Loucy (cell line): ENCODE results near the gene ENTREP3.

Experiments used
- H2AFZ ChIP-seq: fragments of 200-600 bp; sonication (generic); 2 replicates; pipeline ENCODE4 v1.6.0; 2016; ENCODE audit warnings: antibody characterized with exemption, mild to moderate bottlenecking, low read length, moderate library complexity
- H3F3A ChIP-seq: fragments of 200-600 bp; 2 replicates; pipeline ENCODE4 v1.6.0; 2016; ENCODE audit warnings: antibody characterized with exemption, low read depth, mild to moderate bottlenecking
- H3K27me3 ChIP-seq: fragments of 200-600 bp; sonication (generic); 2 replicates; pipeline ENCODE4 v1.6.1; 2014; ENCODE audit warnings: low read length, mild to moderate bottlenecking; ENCODE audit not compliant: insufficient read depth, poor library complexity, severe bottlenecking
- H3K36me3 ChIP-seq: fragments of 200-600 bp; sonication (generic); 2 replicates; pipeline ENCODE4 v1.6.1; 2016; ENCODE audit warnings: low read length; ENCODE audit not compliant: insufficient read depth
- H3K4me1 ChIP-seq: fragments of 200-600 bp; sonication (generic); 2 replicates; pipeline ENCODE4 v1.5.1; 2014; ENCODE audit warnings: low read length, mild to moderate bottlenecking; ENCODE audit not compliant: insufficient read depth, poor library complexity, severe bottlenecking
- H3K4me2 ChIP-seq: fragments of 200-600 bp; sonication (generic); 2 replicates; pipeline ENCODE4 v1.6.0; 2014; ENCODE audit warnings: antibody characterized with exemption, low read length, low read depth, mild to moderate bottlenecking; ENCODE audit not compliant: poor library complexity, severe bottlenecking
- H3K4me3 ChIP-seq: fragments of 200-600 bp; sonication (generic); 2 replicates; pipeline ENCODE4 v1.5.1; 2014; ENCODE audit warnings: low read length, mild to moderate bottlenecking, mixed read lengths; ENCODE audit not compliant: poor library complexity, severe bottlenecking
- H3K79me2 ChIP-seq: fragments of 200-600 bp; sonication (generic); 2 replicates; pipeline ENCODE4 v1.6.1; 2014; ENCODE audit warnings: low read length; ENCODE audit not compliant: insufficient read depth
- H3K9ac ChIP-seq: fragments of 200-600 bp; sonication (generic); 2 replicates; pipeline ENCODE4 v1.6.0; 2014; ENCODE audit warnings: mild to moderate bottlenecking, low read depth, low read length, moderate library complexity; ENCODE audit not compliant: poor library complexity, severe bottlenecking
- H3K9me2 ChIP-seq: fragments of 200-600 bp; sonication (generic); replicated peaks from 2 replicates; pipeline ENCODE4 v1.6.1; 2016; ENCODE audit warnings: low read depth, low read length, mixed read lengths
- H3K9me3 ChIP-seq: fragments of 200-600 bp; sonication (generic); 2 replicates; pipeline ENCODE4 v1.6.1; 2014; ENCODE audit warnings: mild to moderate bottlenecking, antibody characterized with exemption, low read length, low read depth; ENCODE audit not compliant: insufficient read depth
- H4K20me1 ChIP-seq: fragments of 200-600 bp; sonication (generic); 2 replicates; pipeline ENCODE4 v1.6.0; 2014; ENCODE audit warnings: antibody characterized with exemption, low read length, mild to moderate bottlenecking; ENCODE audit not compliant: insufficient read depth, poor library complexity, severe bottlenecking
- CTCF ChIP-seq: fragments of 200-600 bp; sonication (generic); conservative IDR thresholded peaks from 2 replicates; pipeline ENCODE4 v1.5.1; 2014; ENCODE audit warnings: mild to moderate bottlenecking, antibody characterized with exemption, low read length
- EZH2phosphoT487 ChIP-seq: fragments of 200-600 bp; IDR thresholded peaks from 2 replicates; pipeline ENCODE4 v1.6.1; 2018; ENCODE audit warnings: antibody characterized with exemption, mild to moderate bottlenecking, moderate library complexity, borderline replicate concordance

The ENTREP3 gene

GRCh38 chr1:155200920-155201319 lies 54.4 kb downstream of the ENTREP3 start:
- no peaks in the 10 kb centered on the region for H3K36me3 ChIP-seq
- H4K20me1 ChIP-seq: no peaks in the 10 kb centered on the region

GRCh38 chr1:155199792-155200191 lies 55.5 kb downstream of the ENTREP3 start:
- H3K9me2 ChIP-seq: no peaks in the 10 kb centered on the region
- H3K36me3 ChIP-seq: no peaks in the 10 kb centered on the region
- H3K79me2 ChIP-seq: no peaks in the 10 kb centered on the region

More at GRCh38 chr1:155200920-155201319, 54.4 kb downstream of the ENTREP3 start:
- Histone ChIP-seq H3K4me3 (no peak overlapping the region), H3K9ac (no peak overlapping the region), H3K9me2 (no peaks in the 10 kb centered on the region), H3K4me2 (no peak overlapping the region), H3F3A (no peaks in the 10 kb centered on the region), H3K9me3 (no peaks in the 10 kb centered on the region), H3K27me3 (no peaks in the 10 kb centered on the region), H3K4me1 (no peaks in the 10 kb centered on the region), H2AFZ (no peak overlapping the region), H3K79me2 (no peaks in the 10 kb centered on the region)
- TF ChIP-seq CTCF: no peak
- TF ChIP-seq EZH2phosphoT487: no peak

DNA sequence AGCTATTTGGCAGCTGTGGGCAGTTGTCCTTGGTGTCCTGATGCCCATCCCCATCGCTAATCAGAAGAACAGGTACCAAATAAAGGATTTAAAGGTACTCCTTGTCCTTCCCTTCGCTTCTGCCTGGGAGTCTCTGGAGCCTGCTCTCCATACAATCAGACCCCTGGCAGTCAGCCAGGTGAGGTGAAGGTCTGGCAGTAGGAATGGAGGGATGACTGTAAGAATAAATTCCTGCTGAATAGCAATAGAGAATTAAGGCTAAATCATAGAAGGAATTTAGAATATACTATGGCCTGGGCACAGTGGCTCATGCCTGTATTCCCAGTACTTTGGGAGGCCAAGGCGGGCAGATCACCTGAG lies 56.8 kb downstream of the ENTREP3 start:
- Histone ChIP-seq H3K4me1 (peaks cover 10% of the 10 kb centered on the region), H3K9ac (no peak overlapping the region), H3K36me3 (no peaks in the 10 kb centered on the region), H3F3A (no peaks in the 10 kb centered on the region), H3K27me3 (no peaks in the 10 kb centered on the region), H3K79me2 (no peaks in the 10 kb centered on the region), H4K20me1 (no peaks in the 10 kb centered on the region), H3K9me3 (no peaks in the 10 kb centered on the region), H3K4me2 (no peak overlapping the region), H3K4me3 (no peak overlapping the region), H2AFZ (no peak overlapping the region), H3K9me2 (no peaks in the 10 kb centered on the region)
- TF ChIP-seq EZH2phosphoT487 (no peak), CTCF (no peak)

More at GRCh38 chr1:155199792-155200191, 55.5 kb downstream of the ENTREP3 start:
- Histone ChIP-seq H2AFZ (no peak overlapping the region), H3K9ac (no peak overlapping the region), H3K4me2 (no peak overlapping the region), H4K20me1 (no peaks in the 10 kb centered on the region), H3K9me3 (no peaks in the 10 kb centered on the region), H3K27me3 (no peaks in the 10 kb centered on the region), H3K4me1 (no peaks in the 10 kb centered on the region), H3F3A (no peaks in the 10 kb centered on the region), H3K4me3 (no peak overlapping the region)
- TF ChIP-seq EZH2phosphoT487 (no peak), CTCF (no peak)
